ENCODE results near the gene RGS6. TPM values are rescaled to one million over a fixed set of nuclear protein-coding genes. Genes with fewer than 3 reads are reported as not detected.

RGS6 gene
- total and polyA plus RNA-seq, 2 donors (not counting 1 experiment from before 2014, with no cell fraction given), result not detected

GRCh38 chr14:72292689-72293024 is 360.4 kb downstream of the RGS6 start:
- H3K79me2 ChIP-seq (ENCODE audit: control insufficient read depth, insufficient read depth, low read length), result no peaks in the 10 kb centered on the region
- TF ChIP-seq, protein P1, sequence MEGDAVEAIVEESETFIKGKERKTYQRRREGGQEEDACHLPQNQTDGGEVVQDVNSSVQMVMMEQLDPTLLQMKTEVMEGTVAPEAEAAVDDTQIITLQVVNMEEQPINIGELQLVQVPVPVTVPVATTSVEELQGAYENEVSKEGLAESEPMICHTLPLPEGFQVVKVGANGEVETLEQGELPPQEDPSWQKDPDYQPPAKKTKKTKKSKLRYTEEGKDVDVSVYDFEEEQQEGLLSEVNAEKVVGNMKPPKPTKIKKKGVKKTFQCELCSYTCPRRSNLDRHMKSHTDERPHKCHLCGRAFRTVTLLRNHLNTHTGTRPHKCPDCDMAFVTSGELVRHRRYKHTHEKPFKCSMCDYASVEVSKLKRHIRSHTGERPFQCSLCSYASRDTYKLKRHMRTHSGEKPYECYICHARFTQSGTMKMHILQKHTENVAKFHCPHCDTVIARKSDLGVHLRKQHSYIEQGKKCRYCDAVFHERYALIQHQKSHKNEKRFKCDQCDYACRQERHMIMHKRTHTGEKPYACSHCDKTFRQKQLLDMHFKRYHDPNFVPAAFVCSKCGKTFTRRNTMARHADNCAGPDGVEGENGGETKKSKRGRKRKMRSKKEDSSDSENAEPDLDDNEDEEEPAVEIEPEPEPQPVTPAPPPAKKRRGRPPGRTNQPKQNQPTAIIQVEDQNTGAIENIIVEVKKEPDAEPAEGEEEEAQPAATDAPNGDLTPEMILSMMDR (conservative IDR thresholded peaks at IDR 0.05 in 1 of 2, IDR thresholded peaks at IDR 0.05 in 1 of 2; ENCODE audit: low read depth in 1 of 2, low read length in 2 of 2), result no peak
- no peak overlapping the region for H3K4me3 ChIP-seq (replicated peaks in 1 of 4; ENCODE audit: control extremely low read depth in 1 of 4, insufficient read depth in 1 of 4, low read depth in 3 of 4, low read length in 4 of 4)
- H3K9ac ChIP-seq (ENCODE audit: insufficient read depth, low read length), result no peak overlapping the region
- no peaks in the 10 kb centered on the region for H3K9me3 ChIP-seq (ENCODE audit: control insufficient read depth, insufficient read depth, low read depth, low read length)
- H3K4me2 ChIP-seq (ENCODE audit: extremely low read depth, insufficient read depth, low read length), result no peak overlapping the region
- no peaks in the 10 kb centered on the region for H4K20me1 ChIP-seq (ENCODE audit: control insufficient read depth, extremely low read depth, insufficient read depth, low read length)
- no peaks in the 10 kb centered on the region for H3K4me1 ChIP-seq (ENCODE audit: control insufficient read depth, extremely low read depth, insufficient read depth, low read length)
- no peak for DNase-seq (ENCODE audit: low read depth in 2 of 2)
- peaks cover 2% of the 10 kb centered on the region for H3K27me3 ChIP-seq (ENCODE audit: control insufficient read depth, insufficient read depth, low read length)
- H3K27ac ChIP-seq (ENCODE audit: insufficient read depth, low read length), result no peak overlapping the region
- no peaks in the 10 kb centered on the region for H3K36me3 ChIP-seq (ENCODE audit: control insufficient read depth, insufficient read depth, low read length)
- no peak overlapping the region for H2AFZ ChIP-seq (ENCODE audit: low read length)

GRCh38 chr14:72301352-72301751 is 369.1 kb downstream of the RGS6 start:
- Histone ChIP-seq H3K4me1 (ENCODE audit: control insufficient read depth, extremely low read depth, insufficient read depth, low read length) (no peaks in the 10 kb centered on the region), H3K27ac (ENCODE audit: insufficient read depth, low read length) (no peak overlapping the region)

GRCh38 chr14:72303930-72304329 is 371.7 kb downstream of the RGS6 start:
- H3K27me3 ChIP-seq (ENCODE audit: control insufficient read depth, insufficient read depth, low read length), result no peaks in the 10 kb centered on the region
- no peak overlapping the region for H3K4me3 ChIP-seq (replicated peaks in 1 of 4; ENCODE audit: control extremely low read depth in 1 of 4, insufficient read depth in 1 of 4, low read depth in 3 of 4, low read length in 4 of 4)
- H3K4me1 ChIP-seq (ENCODE audit: control insufficient read depth, extremely low read depth, insufficient read depth, low read length), result no peaks in the 10 kb centered on the region
- no peak overlapping the region for H3K27ac ChIP-seq (ENCODE audit: insufficient read depth, low read length)
- no peak overlapping the region for H3K9ac ChIP-seq (ENCODE audit: insufficient read depth, low read length)
- DNase-seq (ENCODE audit: low read depth in 2 of 2), result no peak
- no peaks in the 10 kb centered on the region for H4K20me1 ChIP-seq (ENCODE audit: control insufficient read depth, extremely low read depth, insufficient read depth, low read length)
- no peaks in the 10 kb centered on the region for H3K9me3 ChIP-seq (ENCODE audit: control insufficient read depth, insufficient read depth, low read depth, low read length)
- no peak overlapping the region for H3K4me2 ChIP-seq (ENCODE audit: extremely low read depth, insufficient read depth, low read length)
- no peak overlapping the region for H2AFZ ChIP-seq (ENCODE audit: low read length)
- TF ChIP-seq EZH2 (IDR thresholded peaks at IDR 0.05; ENCODE audit: low read length, missing control alignments), result no peak
- TF ChIP-seq, protein P1 (conservative IDR thresholded peaks at IDR 0.05 in 1 of 2, IDR thresholded peaks at IDR 0.05 in 1 of 2; ENCODE audit: low read depth in 1 of 2, low read length in 2 of 2), result no peak
- H3K79me2 ChIP-seq (ENCODE audit: control insufficient read depth, insufficient read depth, low read length), result no peaks in the 10 kb centered on the region
- no peaks in the 10 kb centered on the region for H3K36me3 ChIP-seq (ENCODE audit: control insufficient read depth, insufficient read depth, low read length)

More at GRCh38 chr14:72301352-72301751, 369.1 kb downstream of the RGS6 start:
- Histone ChIP-seq H3K79me2 (ENCODE audit: control insufficient read depth, insufficient read depth, low read length) (no peaks in the 10 kb centered on the region), H3K27me3 (ENCODE audit: control insufficient read depth, insufficient read depth, low read length) (no peaks in the 10 kb centered on the region), H4K20me1 (ENCODE audit: control insufficient read depth, extremely low read depth, insufficient read depth, low read length) (no peaks in the 10 kb centered on the region), H3K4me2 (ENCODE audit: extremely low read depth, insufficient read depth, low read length) (no peak overlapping the region), H3K9me3 (ENCODE audit: control insufficient read depth, insufficient read depth, low read depth, low read length) (no peaks in the 10 kb centered on the region), H2AFZ (ENCODE audit: low read length) (no peak overlapping the region), H3K4me3 (replicated peaks in 1 of 4; ENCODE audit: control extremely low read depth in 1 of 4, insufficient read depth in 1 of 4, low read depth in 3 of 4, low read length in 4 of 4) (no peak overlapping the region), H3K9ac (ENCODE audit: insufficient read depth, low read length) (no peak overlapping the region), H3K36me3 (ENCODE audit: control insufficient read depth, insufficient read depth, low read length) (no peaks in the 10 kb centered on the region)
- no peak for DNase-seq (ENCODE audit: low read depth in 2 of 2)
- TF ChIP-seq, protein P1 (conservative IDR thresholded peaks at IDR 0.05 in 1 of 2, IDR thresholded peaks at IDR 0.05 in 1 of 2; ENCODE audit: low read depth in 1 of 2, low read length in 2 of 2), result no peak
- TF ChIP-seq EZH2 (IDR thresholded peaks at IDR 0.05; ENCODE audit: low read length, missing control alignments), result no peak

Measured in fibroblast of lung (primary cell).